IMR-90 (cell line): ENCODE results near the gene PDE4B. TPM values are rescaled to one million over a fixed set of nuclear protein-coding genes. Genes with fewer than 3 reads are reported as not detected.
A peak's percentile ranks its signal among the peaks of the same experiment; 100 is the strongest.

Experiments
- ATAC-seq: fragments of 200-7000 bp; cut with Tn5 transposase; 2 replicates; pipeline ENCODE4 v1.9.1; 2020; ENCODE audit warnings: low read depth, mild to moderate bottlenecking, moderate library complexity
- BruUV-seq: library from RNA; stranded (reverse); fragments of 400-500 nt; replicated peaks from 2 replicates; lab custom pipeline; 2021; lab: Mats Ljungman, UMichigan
- CTCF ChIA-PET: fragments of 300-600 bp; formaldehyde crosslinking; extraction: SDS; loops from one replicate; lab custom pipeline; 2021; ENCODE audit warnings: antibody characterized with exemption; lab: Yijun Ruan, JAX
- POLR2A ChIA-PET: fragments of 300-600 bp; sonication (Branson Sonifier 250); formaldehyde crosslinking; loops from one replicate; lab custom pipeline; 2022; ENCODE audit warnings: antibody characterized with exemption; ENCODE audit not compliant: unreplicated experiment; lab: Charles Lee
- DNase-seq: peaks from one replicate; pipeline ENCODE4 v3.0.0; 2013
- H2AFZ ChIP-seq: replicated peaks from 2 replicates; pipeline ENCODE3; 2013; ENCODE audit warnings: low read length, mild to moderate bottlenecking; ENCODE audit not compliant: poor library complexity
- H2AK5ac ChIP-seq: 2 replicates; pipeline ENCODE4 v1.6.1; 2013; ENCODE audit warnings: low read depth, low read length, inconsistent platforms
- H2AK9ac ChIP-seq: replicated peaks from 2 replicates; pipeline ENCODE3; 2013; ENCODE audit warnings: mild to moderate bottlenecking, low read depth, low read length, moderate library complexity; ENCODE audit not compliant: poor library complexity
- H2BK120ac ChIP-seq: 2 replicates; pipeline ENCODE4 v1.6.1; 2013; ENCODE audit warnings: low read depth, low read length, inconsistent platforms
- H2BK15ac ChIP-seq: 3 replicates; pipeline ENCODE4 v1.6.1; 2013; ENCODE audit warnings: low read depth, low read length, inconsistent platforms
- H2BK20ac ChIP-seq: 2 replicates; pipeline ENCODE4 v1.6.1; 2013; ENCODE audit warnings: low read depth, mild to moderate bottlenecking, inconsistent platforms, low read length, moderate library complexity
- H2BK5ac ChIP-seq: 2 replicates; pipeline ENCODE4 v1.6.1; 2013; ENCODE audit warnings: mild to moderate bottlenecking, low read depth, low read length, inconsistent platforms; ENCODE audit not compliant: poor library complexity, severe bottlenecking
- H3K14ac ChIP-seq: replicated peaks from 2 replicates; pipeline ENCODE4 v1.6.1; 2013; ENCODE audit warnings: low read depth, low read length, inconsistent platforms
- H3K18ac ChIP-seq: 2 replicates; pipeline ENCODE4 v1.6.1; 2013; ENCODE audit warnings: low read depth, low read length, control low read depth
- H3K23ac ChIP-seq: 2 replicates; pipeline ENCODE4 v1.6.1; 2013; ENCODE audit warnings: low read depth, low read length, inconsistent platforms
- H3K27ac ChIP-seq: 2 replicates; pipeline ENCODE4 v1.5.1; 2013; ENCODE audit warnings: mild to moderate bottlenecking, control low read depth, low read length; ENCODE audit not compliant: insufficient read depth
- H3K27me3 ChIP-seq: 2 replicates; pipeline ENCODE4 v1.6.1; 2013; ENCODE audit warnings: low read length; ENCODE audit not compliant: control insufficient read depth, insufficient read depth
- H3K36me3 ChIP-seq: 2 replicates; pipeline ENCODE4 v1.6.1; 2013; ENCODE audit warnings: low read length, mixed read lengths; ENCODE audit not compliant: control insufficient read depth, insufficient read depth
- H3K4ac ChIP-seq: 2 replicates; pipeline ENCODE4 v1.6.1; 2013; ENCODE audit warnings: low read depth, low read length, inconsistent platforms
- H3K4me1 ChIP-seq: 2 replicates; pipeline ENCODE4 v1.6.1; 2013; ENCODE audit warnings: low read length, mixed read lengths; ENCODE audit not compliant: control insufficient read depth, insufficient read depth
- H3K4me2 ChIP-seq: 2 replicates; pipeline ENCODE4 v1.6.1; 2013; ENCODE audit warnings: low read depth, mild to moderate bottlenecking, control low read depth, low read length, moderate library complexity
- H3K4me3 ChIP-seq: 2 replicates; pipeline ENCODE4 v1.5.1; 2013; ENCODE audit warnings: low read depth, mild to moderate bottlenecking, control low read depth, low read length, moderate library complexity; ENCODE audit not compliant: insufficient read depth
- H3K56ac ChIP-seq: 2 replicates; pipeline ENCODE4 v1.6.1; 2013; ENCODE audit warnings: low read length, inconsistent platforms; ENCODE audit not compliant: insufficient read depth; ENCODE audit errors: extremely low read depth
- H3K79me1 ChIP-seq, 2 experiments: 2 replicates each; pipeline ENCODE4 v1.6.1; 2013; ENCODE audit warnings: low read length in 2 of 2, inconsistent platforms in 1 of 2, low read depth in 1 of 2
- H3K9ac ChIP-seq: 2 replicates; pipeline ENCODE4 v1.6.1; 2013; ENCODE audit warnings: low read depth, low read length, control low read depth
- H3K9me1 ChIP-seq: 2 replicates; pipeline ENCODE4 v1.6.1; 2013; ENCODE audit warnings: low read length, inconsistent platforms; ENCODE audit not compliant: insufficient read depth
- H3K9me3 ChIP-seq: 2 replicates; pipeline ENCODE4 v1.6.1; 2013; ENCODE audit warnings: low read length; ENCODE audit not compliant: control insufficient read depth, insufficient read depth
- H4K20me1 ChIP-seq: 2 replicates; pipeline ENCODE4 v1.6.1; 2013; ENCODE audit warnings: low read length, inconsistent platforms; ENCODE audit not compliant: insufficient read depth
- H4K5ac ChIP-seq: 2 replicates; pipeline ENCODE4 v1.6.1; 2013; ENCODE audit warnings: mild to moderate bottlenecking, low read depth, low read length, control low read depth
- H4K8ac ChIP-seq, 2 experiments: 2 replicates each; pipeline ENCODE4 v1.6.1; 2013; ENCODE audit warnings: low read depth in 2 of 2, low read length in 2 of 2, control low read depth in 1 of 2, inconsistent platforms in 1 of 2
- H4K91ac ChIP-seq: 2 replicates; pipeline ENCODE4 v1.6.1; 2013; ENCODE audit warnings: low read depth, low read length, inconsistent platforms; ENCODE audit not compliant: insufficient read depth
- NFE2L2 ChIP-seq: fragments of 150-350 bp; IDR thresholded peaks from 2 replicates; pipeline ENCODE4 v1.6.1; 2016; ENCODE audit warnings: low read depth, mild to moderate bottlenecking, low read length
- WGBS, 2 experiments: methylation state at CpG; one replicate each; pipeline versions ENCODE4 v1.1.5 to v1.1.7; 2013; ENCODE audit warnings: missing lambda C conversion rate in 2 of 2; ENCODE audit not compliant: insufficient read length in 1 of 2; ENCODE audit errors: extremely low coverage in 2 of 2; 5-methylcytosine and 5-hydroxymethylcytosine counted together
- dilution Hi-C: fragments of 300-500 bp; cut with HindIII; formaldehyde crosslinking; loops from one replicate; pipeline ENCODE4 v1.14.3; 2018; ENCODE audit warnings: low sequenced_read_pairs; ENCODE audit not compliant: unreplicated experiment
- in situ Hi-C: fragments of 300-500 bp; cut with MboI; formaldehyde crosslinking; loops from 3 replicates; pipeline ENCODE4 v1.14.3; 2019; ENCODE audit warnings: low sequenced_read_pairs, inconsistent platforms, mixed read lengths
- intact Hi-C: fragments of 100-400 bp; cut with micrococcal nuclease; formaldehyde crosslinking; loops from 2 replicates; pipeline ENCODE4 v1.10.0; 2022
- polyA plus RNA-seq, 3 experiments: library from polyadenylated mRNA; depleted of rRNA; stranded (reverse); fragments of >200 nt; gene quantifications; 2 replicates each; pipeline ENCODE4 v1.2.3, GENCODE V29; 2012; ENCODE audit warnings: low replicate concordance in 1 of 3
- total RNA-seq: library from RNA; depleted of rRNA; stranded (reverse); fragments of >200 nt; gene quantifications from 2 replicates; pipeline ENCODE4 v1.2.3, GENCODE V29; 2012

The PDE4B gene
- total and polyA plus RNA-seq, 2 of the 4 experiments (the other 2 are of a cell fraction): 5.8 to 21.3 TPM

GRCh38 chr1:66300972-66301451 is 508.3 kb downstream of the PDE4B start:
- intact Hi-C loops (no loop called here), in situ Hi-C loops (no loop called here), dilution Hi-C loops (no loop called here)
- peak overlapping the region; percentile 64 to 92 for H4K8ac ChIP-seq
- 0 out of 2 replicates have a peak overlapping the region, but pooled peaks have one; percentile 35 for H3K14ac ChIP-seq
- H3K9ac ChIP-seq: peak overlapping the region; percentile 27
- peak overlapping the region; percentile 88 for H3K18ac ChIP-seq
- no peaks in the 10 kb centered on the region for H3K36me3 ChIP-seq
- H2AFZ ChIP-seq: peak overlapping the region; percentile 73
- peak overlapping the region; percentile 28 for H3K27ac ChIP-seq
- 0 out of 2 replicates have a peak, but pooled peaks cover 3% of the 10 kb centered on the region for H3K9me1 ChIP-seq
- H2BK15ac ChIP-seq: no peak overlapping the region
- no peaks in the 10 kb centered on the region for H3K9me3 ChIP-seq
- H2BK5ac ChIP-seq: peak overlapping the region; percentile 46
- peak overlapping the region; percentile 93 for H3K4me2 ChIP-seq
- no peak for TF ChIP-seq NFE2L2
- peak overlapping the region; percentile 60 for H2BK120ac ChIP-seq
- DNase-seq (peak; percentile 59), ATAC-seq (peak; percentile 72)
- no peak overlapping the region for H2AK5ac ChIP-seq
- no peaks in the 10 kb centered on the region; the same call in 1 of the 2 replicates for H3K4me1 ChIP-seq
- H3K4ac ChIP-seq: peak overlapping the region; percentile 67; the same call in 1 of the 2 replicates
- POLR2A ChIA-PET: no interaction called here
- H2AK9ac ChIP-seq: no peak overlapping the region
- H4K20me1 ChIP-seq: no peaks in the 10 kb centered on the region
- H3K23ac ChIP-seq: no peak overlapping the region
- H3K27me3 ChIP-seq: no peaks in the 10 kb centered on the region
- WGBS, 2 experiments: no CpG with 5 or more reads among the region's 4 CpGs
- no peak overlapping the region for H3K56ac ChIP-seq
- no peaks in the 10 kb centered on the region for H3K79me1 ChIP-seq
- peak overlapping the region; percentile 91 for H4K5ac ChIP-seq
- CTCF ChIA-PET: no interaction called here
- H2BK20ac ChIP-seq: peak overlapping the region; percentile 66; the same call in 1 of the 2 replicates
- BruUV-seq: no TSS peak
- H4K91ac ChIP-seq: peak overlapping the region; percentile 45; the same call in 1 of the 2 replicates
- H3K4me3 ChIP-seq: peak overlapping the region; percentile 22; the same call in 1 of the 2 replicates
